Mesenchymal stem cell (in vitro differentiated cells and primary cell): Measurements from ENCODE around the gene EFCAB13.
"Not testable (repeated sequence)": the region's sequence is repeated elsewhere in the genome, so short reads cannot be mapped to it uniquely, and the experiment has no call there.

ENCODE experiments used
- DNase-seq: peaks from one replicate; pipeline ENCODE4 v3.0.0-alpha.2; 2013
- H2AFZ ChIP-seq: one replicate; pipeline ENCODE4 v1.6.1; 2013; ENCODE audit warnings: low read depth, mild to moderate bottlenecking, control low read depth, inconsistent platforms, low read length, moderate library complexity
- H2AK5ac ChIP-seq: 2 replicates; pipeline ENCODE4 v1.6.1; 2013; ENCODE audit warnings: low read length, moderate library complexity, mild to moderate bottlenecking, inconsistent platforms; ENCODE audit not compliant: severe bottlenecking
- H2BK120ac ChIP-seq: one replicate; pipeline ENCODE4 v1.6.1; 2013; ENCODE audit warnings: low read depth, mild to moderate bottlenecking, inconsistent platforms, low read length, moderate library complexity
- H2BK12ac ChIP-seq, 2 experiments: one replicate each; pipeline ENCODE4 v1.6.1; 2013; ENCODE audit warnings: inconsistent platforms in 2 of 2, low read length in 2 of 2, mild to moderate bottlenecking in 2 of 2, moderate library complexity in 2 of 2, control low read depth in 1 of 2
- H2BK15ac ChIP-seq: one replicate; pipeline ENCODE4 v1.6.1; 2013; ENCODE audit warnings: mild to moderate bottlenecking, low read depth, inconsistent platforms; ENCODE audit not compliant: poor library complexity, severe bottlenecking
- H2BK5ac ChIP-seq: 2 replicates; pipeline ENCODE4 v1.6.1; 2013; ENCODE audit warnings: low read depth, mild to moderate bottlenecking, low read length, control low read depth, inconsistent platforms; ENCODE audit not compliant: poor library complexity, severe bottlenecking
- H3K14ac ChIP-seq, 2 experiments: one replicate each; pipeline ENCODE4 v1.6.1; 2013; ENCODE audit warnings: inconsistent platforms in 2 of 2, low read length in 2 of 2, control low read depth in 1 of 2, mild to moderate bottlenecking in 1 of 2, moderate library complexity in 1 of 2
- H3K18ac ChIP-seq, 2 experiments: one replicate each; pipeline ENCODE4 v1.6.1; 2013; ENCODE audit warnings: inconsistent platforms in 2 of 2, low read length in 2 of 2, control low read depth in 1 of 2, low read depth in 1 of 2, mild to moderate bottlenecking in 1 of 2
- H3K23ac ChIP-seq, 2 experiments: one replicate each; pipeline ENCODE4 v1.6.1; 2013; ENCODE audit warnings: inconsistent platforms in 2 of 2, low read length in 2 of 2, mild to moderate bottlenecking in 2 of 2, moderate library complexity in 2 of 2, control low read depth in 1 of 2
- H3K27ac ChIP-seq: 2 replicates; pipeline ENCODE4 v1.5.1; 2013; ENCODE audit warnings: mild to moderate bottlenecking, moderate library complexity, low read length, control low read depth, inconsistent platforms; ENCODE audit not compliant: poor library complexity, severe bottlenecking
- H3K27me3 ChIP-seq, 2 experiments: 2 replicates each; pipeline versions ENCODE4 v1.6.1 to v1.7.0; 2013; ENCODE audit warnings: low read length in 2 of 2, mild to moderate bottlenecking in 2 of 2, moderate library complexity in 2 of 2, control low read depth in 1 of 2, inconsistent platforms in 1 of 2; ENCODE audit not compliant: control insufficient read depth in 1 of 2, insufficient read depth in 1 of 2
- H3K36me3 ChIP-seq, 2 experiments: 2 replicates each; pipeline versions ENCODE4 v1.6.1 to v1.7.0; 2013; ENCODE audit warnings: low read length in 2 of 2, control low read depth in 1 of 2, inconsistent platforms in 1 of 2, low read depth in 1 of 2, mild to moderate bottlenecking in 1 of 2; ENCODE audit not compliant: insufficient read depth in 2 of 2, control insufficient read depth in 1 of 2
- H3K4ac ChIP-seq, 2 experiments: one replicate each; pipeline ENCODE4 v1.6.1; 2013; ENCODE audit warnings: inconsistent platforms in 2 of 2, low read length in 2 of 2, mild to moderate bottlenecking in 2 of 2, moderate library complexity in 2 of 2, control low read depth in 1 of 2, low read depth in 1 of 2
- H3K4me1 ChIP-seq: 2 replicates; pipeline ENCODE4 v1.6.1; 2013; ENCODE audit warnings: low read depth, low read length, control low read depth; ENCODE audit not compliant: control insufficient read depth, insufficient read depth
- H3K4me2 ChIP-seq: 2 replicates; pipeline ENCODE4 v1.6.1; 2013; ENCODE audit warnings: low read length, mild to moderate bottlenecking, inconsistent platforms; ENCODE audit not compliant: poor library complexity, severe bottlenecking
- H3K4me3 ChIP-seq, 2 experiments: 2 replicates each; pipeline versions ENCODE4 v1.5.1 to v1.7.0; 2013; ENCODE audit warnings: low read length in 2 of 2, mild to moderate bottlenecking in 2 of 2, control low read depth in 1 of 2, low read depth in 1 of 2; ENCODE audit not compliant: insufficient read depth in 1 of 2
- H3K79me1 ChIP-seq: replicated peaks from 2 replicates; pipeline ENCODE4 v1.6.1; 2013; ENCODE audit warnings: mild to moderate bottlenecking, control low read depth, low read length, inconsistent platforms; ENCODE audit not compliant: poor library complexity, severe bottlenecking
- H3K9ac ChIP-seq: 2 replicates; pipeline ENCODE4 v1.7.0; 2013; ENCODE audit warnings: mild to moderate bottlenecking, low read length, moderate library complexity
- H3K9me3 ChIP-seq: 2 replicates; pipeline ENCODE4 v1.7.0; 2013; ENCODE audit warnings: mild to moderate bottlenecking, low read length; ENCODE audit not compliant: control insufficient read depth
- H4K8ac ChIP-seq: one replicate; pipeline ENCODE4 v1.6.1; 2013; ENCODE audit warnings: inconsistent platforms, mild to moderate bottlenecking, low read length, moderate library complexity
- H4K91ac ChIP-seq: one replicate; pipeline ENCODE4 v1.6.1; 2013; ENCODE audit warnings: mild to moderate bottlenecking, low read length, inconsistent platforms
- WGBS: methylation state at CpG from one replicate; pipeline ENCODE4 v1.1.7; 2013; ENCODE audit warnings: mixed read lengths; 5-methylcytosine and 5-hydroxymethylcytosine counted together

The EFCAB13 gene

GRCh38 chr17:47425233-47425632, 101.5 kb downstream of the EFCAB13 start:
- H3K27me3 ChIP-seq, H3K4me2 ChIP-seq, H3K14ac ChIP-seq, H2BK120ac ChIP-seq, H3K9me3 ChIP-seq, H3K36me3 ChIP-seq, H3K4me3 ChIP-seq, H3K9ac ChIP-seq, H3K4ac ChIP-seq, H2BK5ac ChIP-seq, H2AK5ac ChIP-seq, H3K23ac ChIP-seq, H3K18ac ChIP-seq, H2AFZ ChIP-seq, H4K91ac ChIP-seq, H3K4me1 ChIP-seq, H4K8ac ChIP-seq, DNase-seq, H2BK15ac ChIP-seq, H2BK12ac ChIP-seq, H3K27ac ChIP-seq, H3K79me1 ChIP-seq: not testable (repeated sequence)
- WGBS: 100% methylated on average over 2 of the region's 3 CpGs

- not testable (repeated sequence) for DNase-seq, H3K9ac ChIP-seq, H2BK15ac ChIP-seq, H3K27me3 ChIP-seq, H3K23ac ChIP-seq, H4K8ac ChIP-seq, H3K4ac ChIP-seq, H3K4me2 ChIP-seq, H3K79me1 ChIP-seq, H2AK5ac ChIP-seq, H3K4me1 ChIP-seq, H2BK12ac ChIP-seq, H2BK120ac ChIP-seq, H3K9me3 ChIP-seq, H2AFZ ChIP-seq, H4K91ac ChIP-seq, H3K27ac ChIP-seq, H3K18ac ChIP-seq, H2BK5ac ChIP-seq, H3K4me3 ChIP-seq, H3K36me3 ChIP-seq, H3K14ac ChIP-seq
- no CpG with 5 or more reads among the region's 3 CpGs for WGBS
Measured at GRCh38 chr17:47425887-47426635, 102.3 kb downstream of the EFCAB13 start.

- Histone ChIP-seq H3K79me1 (no peaks in the 10 kb centered on the region), H4K91ac (no peak overlapping the region), H2BK15ac (no peak overlapping the region), H3K4me1 (peaks cover 9% of the 10 kb centered on the region), H3K4me3 (no peak overlapping the region), H3K36me3 (peaks cover 0 to 9% of the 10 kb centered on the region in 2 experiments), H2AK5ac (no peak overlapping the region), H3K14ac (no peak overlapping the region), H3K27me3 (no peaks in the 10 kb centered on the region), H3K9me3 (no peaks in the 10 kb centered on the region), H3K4ac (no peak overlapping the region), H4K8ac (no peak overlapping the region), H2BK12ac (no peak overlapping the region), H2AFZ (no peak overlapping the region), H3K4me2 (no peak overlapping the region), H2BK120ac (no peak overlapping the region), H2BK5ac (no peak overlapping the region), H3K27ac (no peak overlapping the region), H3K23ac (no peak overlapping the region), H3K18ac (no peak overlapping the region), H3K9ac (no peak overlapping the region)
- 100% methylated on average over 1 of the region's 2 CpGs for WGBS
- DNase-seq: no peak
Measured at GRCh38 chr17:47427985-47428384, 104.2 kb downstream of the EFCAB13 start.

GRCh38 chr17:47432240-47432639, 108.5 kb downstream of the EFCAB13 start:
- H3K27ac ChIP-seq, H2AK5ac ChIP-seq, H4K8ac ChIP-seq, H3K4me3 ChIP-seq, H2BK5ac ChIP-seq, H3K18ac ChIP-seq, H3K4me2 ChIP-seq, H3K4me1 ChIP-seq, H4K91ac ChIP-seq, DNase-seq, H3K4ac ChIP-seq, H2BK120ac ChIP-seq, H2BK15ac ChIP-seq, H3K9me3 ChIP-seq, H2AFZ ChIP-seq, H3K27me3 ChIP-seq, H3K14ac ChIP-seq, H3K36me3 ChIP-seq, H3K23ac ChIP-seq, H3K79me1 ChIP-seq, H2BK12ac ChIP-seq, H3K9ac ChIP-seq: not testable (repeated sequence)
- WGBS: 96% methylated on average over 2 of the region's 9 CpGs
